Fibroblast of lung (primary cell): ENCODE measurements around the gene SH3RF1.

Source experiments
- CTCF ChIP-seq, 2 donors: IDR thresholded peaks in 1 of 2; conservative IDR thresholded peaks in 1 of 2; 1 replicate in 1 of 2; 2 replicates in 1 of 2; pipeline ENCODE4 v1.5.1; 2011 to 2012; ENCODE audit warnings: low read length in 2 of 2, control low read depth in 1 of 2, inconsistent platforms in 1 of 2, low read depth in 1 of 2, mild to moderate bottlenecking in 1 of 2
- EZH2 ChIP-seq: IDR thresholded peaks from 2 replicates; pipeline ENCODE4 v1.5.1; 2012; ENCODE audit warnings: low read length, control low read depth, mild to moderate bottlenecking; ENCODE audit errors: missing control alignments

DNA sequence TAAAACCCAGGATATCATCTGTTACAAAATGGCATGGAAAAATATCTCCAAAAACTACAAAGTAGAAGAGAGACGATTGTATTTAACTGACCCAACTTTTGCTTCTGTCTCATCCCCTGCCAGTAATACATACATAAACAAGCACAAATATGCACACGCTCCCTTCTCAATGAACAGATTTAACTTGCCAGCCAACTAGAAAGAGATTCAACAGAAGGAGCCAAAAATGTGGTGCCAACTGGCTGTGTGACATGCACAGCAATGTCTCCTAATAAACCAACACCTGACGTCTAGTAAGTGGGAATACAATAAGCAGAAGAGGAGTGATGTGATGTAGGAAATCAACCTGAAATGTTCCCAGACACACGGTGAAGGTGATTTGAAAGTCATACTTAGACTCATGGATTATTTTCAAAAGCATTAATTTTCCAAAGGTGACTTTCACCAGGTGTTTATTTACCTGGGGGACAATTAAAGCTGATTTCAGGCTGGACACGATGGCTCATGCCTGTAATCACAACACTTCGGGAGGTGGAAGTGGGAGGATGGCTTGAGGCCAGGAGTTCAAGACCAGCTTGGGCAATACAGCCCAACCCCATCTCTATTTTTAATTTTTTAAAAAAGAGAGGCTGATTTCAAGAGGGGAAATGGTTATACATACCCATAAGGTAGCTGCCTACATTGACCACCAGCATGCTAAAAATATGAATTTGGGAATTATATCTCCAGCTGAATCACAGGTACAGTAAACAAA, 33.7 kb downstream of the SH3RF1 start:
- TF ChIP-seq EZH2 (no peak), CTCF (conservative IDR thresholded peaks at IDR 0.05 in 1 of 2, IDR thresholded peaks at IDR 0.05 in 1 of 2; ENCODE audit: low read depth in 1 of 2, low read length in 2 of 2) (no peak)
